H54 (cell line): Measurements from ENCODE around the gene CISD3.

ENCODE experiments used
- DNase-seq: peaks from one replicate; pipeline ENCODE4 v3.0.0; 2011; ENCODE audit warnings: low spot score, mixed read lengths; ENCODE audit not compliant: insufficient read length
- FAIRE-seq: peaks from 3 replicates; lab custom pipeline; 2011; peaks lifted over from hg19 to GRCh38; lab: Jason Lieb, UNC
- POLR2A ChIP-seq: IDR thresholded peaks from 2 replicates; pipeline ENCODE4 v1.6.1; 2011; ENCODE audit warnings: low read depth, mild to moderate bottlenecking, low read length

CISD3 gene

GRCh38 chr17:38748892-38749222, 18.7 kb downstream of the CISD3 start:
- DNase-seq: no peak
- FAIRE-seq: no peak
- no peak for TF ChIP-seq POLR2A

DNA sequence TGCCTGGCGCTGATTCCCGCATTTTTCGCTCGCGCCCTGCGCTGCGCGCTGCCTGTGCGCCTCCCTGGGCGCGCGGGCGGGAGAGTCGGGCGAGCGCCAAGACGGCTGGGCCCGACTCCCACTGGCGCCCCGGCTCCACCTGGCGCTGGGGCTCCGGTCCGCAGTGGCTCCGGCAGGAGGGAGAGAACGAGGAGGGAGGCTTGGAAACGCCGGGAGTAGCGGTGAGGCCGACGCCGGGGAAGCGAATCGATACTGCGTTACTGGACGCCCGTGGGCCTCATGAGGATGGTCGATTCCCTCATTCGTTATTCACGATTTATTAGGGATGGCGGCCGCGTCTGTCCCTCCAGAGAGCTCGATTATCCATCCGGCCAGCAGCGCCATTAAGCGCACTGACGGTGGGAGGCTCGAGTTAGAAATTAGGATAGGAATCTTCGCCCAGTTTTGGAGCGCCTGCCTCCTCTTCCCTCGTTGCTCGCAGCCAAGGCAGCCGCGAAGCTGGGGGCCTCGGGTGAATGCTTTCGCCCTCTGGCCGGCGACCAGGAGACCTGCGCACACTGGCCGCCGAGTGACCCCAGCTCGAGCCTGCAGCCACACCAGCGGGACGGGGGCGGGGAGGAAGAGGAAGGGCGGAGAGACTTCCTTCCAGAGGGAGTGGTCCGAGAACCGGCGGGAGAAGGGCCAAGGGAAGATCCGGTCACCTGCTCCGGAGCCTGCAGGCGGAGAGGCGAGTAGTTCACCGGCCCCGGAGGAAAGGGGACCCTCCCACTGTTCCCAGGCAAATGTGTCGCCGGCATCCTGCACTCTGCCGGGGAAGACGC, 19.3 kb downstream of the CISD3 start:
- FAIRE-seq: no peak
- peak; percentile 74 for DNase-seq
- TF ChIP-seq POLR2A: peak; percentile 89

DNA sequence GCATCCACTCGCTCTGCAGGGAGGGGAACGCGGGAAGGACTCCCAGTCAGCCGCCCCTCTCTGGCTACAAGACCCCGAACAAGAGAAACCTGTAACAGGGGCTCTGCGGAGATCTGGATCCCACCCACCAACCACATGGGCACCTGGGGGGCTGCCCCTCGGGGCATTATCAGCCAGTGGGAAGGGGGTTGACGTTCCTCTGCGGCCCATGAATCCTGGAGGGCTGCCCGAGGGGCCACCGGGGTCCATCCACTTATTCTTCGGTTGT, 19.8 kb downstream of the CISD3 start:
- no peak for TF ChIP-seq POLR2A
- no peak for FAIRE-seq

GRCh38 chr17:38750312-38751121, 20.4 kb downstream of the CISD3 start:
- DNase-seq (no peak), FAIRE-seq (no peak)
- TF ChIP-seq POLR2A: no peak

More for the DNA sequence above, 19.8 kb downstream of the CISD3 start:
- no peak for DNase-seq

DNA sequence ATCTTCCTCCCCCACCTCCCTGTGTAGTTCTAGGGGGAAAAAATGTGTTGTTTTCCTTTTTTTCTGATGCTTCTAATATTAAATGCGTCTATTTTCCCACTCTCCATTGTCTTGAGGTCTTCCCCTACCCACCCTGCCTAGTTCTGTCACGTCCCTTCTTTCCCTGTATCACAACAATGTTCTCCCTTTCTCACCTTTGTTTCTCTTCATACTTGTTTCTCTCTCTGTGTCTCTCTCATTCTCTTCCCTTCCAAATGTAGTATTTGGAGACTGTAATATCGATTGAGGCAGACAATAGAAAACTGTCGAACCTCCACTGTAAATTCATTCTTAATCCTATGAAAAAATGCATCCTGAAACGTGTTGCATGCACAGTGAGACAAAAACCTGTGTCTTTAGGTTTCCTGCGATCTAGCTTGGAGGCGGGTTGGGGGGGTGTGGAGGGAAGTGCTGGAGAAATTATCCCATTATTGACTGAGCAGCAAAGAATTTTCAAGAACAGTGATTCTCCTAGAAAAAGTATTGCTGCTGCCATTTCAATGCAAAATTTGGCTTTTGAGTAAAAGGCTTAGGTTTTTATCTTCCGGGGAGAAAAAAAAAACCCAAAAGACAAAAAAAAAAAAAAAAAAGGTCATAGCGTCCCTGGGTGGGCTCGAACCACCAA, 21.1 kb downstream of the CISD3 start:
- no peak for DNase-seq
- no peak for TF ChIP-seq POLR2A
- FAIRE-seq: no peak

GRCh38 chr17:38751808-38752307, 21.7 kb downstream of the CISD3 start:
- no peak for FAIRE-seq
- DNase-seq: peak; percentile 66
- peak; percentile 50; the same call in 1 of the 2 replicates for TF ChIP-seq POLR2A

- TF ChIP-seq POLR2A: peak; percentile 52
- DNase-seq: peak; percentile 95
- no peak for FAIRE-seq
These were observed 22.3 kb downstream of the CISD3 start, which contains the start of gene PSMB3 for GRCh38 chr17:38752308-38753070. Gene PSMB3 (plus strand): TSS chr17:38752741. CDS start chr17:38752827, 86 bp downstream.

GRCh38 chr17:38753071-38753506, 22.9 kb downstream of the CISD3 start:
- FAIRE-seq: no peak
- TF ChIP-seq POLR2A: no peak
- no peak for DNase-seq

- no peak for TF ChIP-seq POLR2A
- no peak for FAIRE-seq
- DNase-seq: no peak
These were observed 31.5 kb downstream of the CISD3 start for GRCh38 chr17:38761612-38762011.

- DNase-seq (no peak), FAIRE-seq (no peak)
- no peak for TF ChIP-seq POLR2A
These were observed 32.1 kb downstream of the CISD3 start for GRCh38 chr17:38762231-38762630.

DNA sequence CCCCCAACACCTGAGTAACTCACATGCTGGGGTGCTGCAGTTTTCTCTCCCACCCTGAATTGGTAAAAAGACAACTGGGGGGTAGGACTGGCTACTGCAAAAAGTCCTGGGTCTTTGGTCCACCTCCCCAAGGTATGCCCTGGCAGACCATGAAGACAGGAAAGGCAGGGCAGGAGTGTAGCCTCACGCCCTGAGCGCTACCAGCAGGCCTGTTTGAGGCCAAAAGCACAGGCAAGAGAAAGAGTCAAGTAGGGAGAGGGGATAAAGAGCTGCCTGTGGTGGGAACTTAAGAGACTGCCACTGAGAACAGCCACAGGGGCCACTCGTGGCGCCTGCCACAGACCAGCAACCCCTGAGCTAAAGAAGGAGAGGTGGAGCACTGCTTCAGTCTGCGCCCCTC, 36.2 kb downstream of the CISD3 start:
- no peak for TF ChIP-seq POLR2A
- DNase-seq (no peak), FAIRE-seq (no peak)

GRCh38 chr17:38768417-38768816, 38.3 kb downstream of the CISD3 start:
- FAIRE-seq: no peak
- DNase-seq: no peak

GRCh38 chr17:38773258-38773657, 43.1 kb downstream of the CISD3 start:
- DNase-seq (no peak), FAIRE-seq (no peak)
- no peak for TF ChIP-seq POLR2A

More at GRCh38 chr17:38768417-38768816, 38.3 kb downstream of the CISD3 start:
- no peak for TF ChIP-seq POLR2A
